Stimulated activated CD4-positive, alpha-beta T cell treated with anti-CD3 and anti-CD28 coated beads, Interleukin-1b, Interleukin-23, amount 100 ng/mL, for 48 hours (primary cell): ENCODE measurements around the gene TDRD1.

Experiments
- DNase-seq: peaks from one replicate; pipeline ENCODE4 v3.0.0-alpha.2; 2020

TDRD1 gene

GRCh38 chr10:114174695-114175188, 4.4 kb upstream of the TDRD1 start:
- no peak for DNase-seq

- no peak for DNase-seq
These were observed 3.5 kb upstream of the TDRD1 start for GRCh38 chr10:114175667-114176066.

GRCh38 chr10:114176511-114176910, 2.6 kb upstream of the TDRD1 start:
- no peak for DNase-seq

- DNase-seq, result no peak
These were observed 594 bp downstream of the TDRD1 start for GRCh38 chr10:114179747-114180146.

- DNase-seq, result no peak
These were observed 1.8 kb downstream of the TDRD1 start for GRCh38 chr10:114180937-114181336.

GRCh38 chr10:114181971-114182370, 2.8 kb downstream of the TDRD1 start:
- no peak for DNase-seq

GRCh38 chr10:114183563-114183962, 4.4 kb downstream of the TDRD1 start:
- DNase-seq, result no peak

- DNase-seq, result no peak
These were observed 5.1 kb downstream of the TDRD1 start for GRCh38 chr10:114184276-114184675.

GRCh38 chr10:114188001-114188400, 8.8 kb downstream of the TDRD1 start:
- no peak for DNase-seq

- DNase-seq, result no peak
These were observed 9.7 kb downstream of the TDRD1 start for GRCh38 chr10:114188900-114189299.

GRCh38 chr10:114189700-114190099, 10.5 kb downstream of the TDRD1 start:
- no peak for DNase-seq

- no peak for DNase-seq
These were observed 15.9 kb downstream of the TDRD1 start for GRCh38 chr10:114195079-114195478.

- no peak for DNase-seq
These were observed 20.1 kb downstream of the TDRD1 start for GRCh38 chr10:114199239-114199638.

GRCh38 chr10:114202812-114203211, 23.7 kb downstream of the TDRD1 start:
- no peak for DNase-seq

GRCh38 chr10:114206902-114207301, 27.7 kb downstream of the TDRD1 start:
- no peak for DNase-seq

GRCh38 chr10:114207349-114207748, 28.2 kb downstream of the TDRD1 start:
- no peak for DNase-seq

GRCh38 chr10:114208351-114208750, 29.2 kb downstream of the TDRD1 start:
- no peak for DNase-seq

- no peak for DNase-seq
These were observed 33.0 kb downstream of the TDRD1 start for GRCh38 chr10:114212153-114212552.

GRCh38 chr10:114215033-114215432, 35.9 kb downstream of the TDRD1 start:
- no peak for DNase-seq

- no peak for DNase-seq
These were observed 41.1 kb downstream of the TDRD1 start for GRCh38 chr10:114220281-114220680.

GRCh38 chr10:114221235-114221634, 42.1 kb downstream of the TDRD1 start:
- no peak for DNase-seq

GRCh38 chr10:114223066-114223465, 43.9 kb downstream of the TDRD1 start:
- no peak for DNase-seq

- no peak for DNase-seq
These were observed 49.0 kb downstream of the TDRD1 start for GRCh38 chr10:114228156-114228555.

- DNase-seq, result no peak
These were observed 53.5 kb downstream of the TDRD1 start for GRCh38 chr10:114232561-114233176.

GRCh38 chr10:114233482-114233881, 54.3 kb downstream of the TDRD1 start:
- DNase-seq, result no peak
